CD4-positive, alpha-beta T cell treated with Interleukin-17A for 1 hour (primary cell): ENCODE data around the gene FAM217A.

Experiments used
- DNase-seq: peaks from one replicate; pipeline ENCODE4 v3.0.0-alpha.2; 2020

Gene FAM217A

GRCh38 chr6:4021133-4021853 lies 57.6 kb downstream of the FAM217A start:
- peak; percentile 89 for DNase-seq

- no peak for DNase-seq
These were observed 58.2 kb downstream of the FAM217A start for GRCh38 chr6:4020822-4021132.

- DNase-seq, result no peak
These were observed 60.1 kb downstream of the FAM217A start for GRCh38 chr6:4018924-4019236.
